Left cardiac atrium (tissue), 2 donors: Measurements from ENCODE around the gene RPRD2. TPM values are rescaled to one million over a fixed set of nuclear protein-coding genes. Genes with fewer than 3 reads are reported as not detected.

Source experiments
- microRNA-seq, 2 donors: library from miRNA; unstranded; fragments of <30 nt; microRNA quantifications; one replicate each; pipeline ENCODE4 v1.2.0, GENCODE V29; 2020
- total RNA-seq, 2 donors: library from RNA; stranded (reverse); fragmentation: NEBNext Ultra II Directional; extraction: Animal tissue kit (Norgen Biotek cat#: 25700); gene quantifications; one replicate each; pipeline ENCODE4 v1.2.1, GENCODE V29; 2021
- donor health status: DM: no; HTN: yes; CAD: no; lungs with severe emphysema.
- donor health status: DM: yes; HTN: yes; CAD: no.

The RPRD2 gene
- total RNA-seq, 2 donors from 2014 or later = 22.5 to 24.3 TPM

Small RNA genes lying within 50 kb of the gene (microRNA-seq; reads per million reads assigned to microRNA genes)
- gene MIR6878 = 0 to 0.20 reads per million in 2 donors

Other genes starting within 250 kb of the RPRD2 start
- gene PLEKHO1, start 214.2 kb upstream of the RPRD2 start, total RNA-seq = 10 to 100 TPM; 30.2 to 42.8 TPM
- gene ANP32E, start 128.0 kb upstream of the RPRD2 start, total RNA-seq = 10 to 100 TPM; 25.5 to 38.1 TPM
- 1 to 10 TPM; 5.7 to 8.7 TPM for gene CA14, start 106.4 kb upstream of the RPRD2 start, total RNA-seq
- gene APH1A, start 95.1 kb upstream of the RPRD2 start, total RNA-seq = 10 to 100 TPM; 64.3 to 93.1 TPM
- gene C1orf54, start 91.4 kb upstream of the RPRD2 start, total RNA-seq = 10 to 100 TPM; 10.1 to 14.0 TPM
- 10 to 100 TPM in 1 of 2 donors, 1 to 10 TPM in 1; 9.8 to 14.1 TPM for gene CIART, start 81.6 kb upstream of the RPRD2 start, total RNA-seq
- gene MRPS21, start 70.3 kb upstream of the RPRD2 start, total RNA-seq = 10 to 100 TPM; 72.6 to 74.3 TPM
- gene PRPF3, start 42.6 kb upstream of the RPRD2 start, total RNA-seq = 10 to 100 TPM; 22.1 to 25.1 TPM
- 10 to 100 TPM; 16.3 to 18.5 TPM for gene TARS2, start 123.3 kb downstream of the RPRD2 start, total RNA-seq
- 10 to 100 TPM; 40.6 to 42.2 TPM for gene ECM1, start 144.0 kb downstream of the RPRD2 start, total RNA-seq
- gene FALEC, start 151.6 kb downstream of the RPRD2 start, total RNA-seq = not detected
- gene ADAMTSL4, start 185.3 kb downstream of the RPRD2 start, total RNA-seq = 10 to 100 TPM; 31.5 to 62.5 TPM
- gene MCL1, start 215.5 kb downstream of the RPRD2 start, total RNA-seq = 100 to 1,000 TPM; 103 to 146 TPM